WTC11 (cell line): Measurements from ENCODE around the gene COG5. TPM values are rescaled to one million over a fixed set of nuclear protein-coding genes. Genes with fewer than 3 reads are reported as not detected.

Source experiments
- ATAC-seq: fragments of 200-7000 bp; cut with Tn5 transposase; 2 replicates; pipeline ENCODE4 v1.10.0; 2021; ENCODE audit warnings: mild to moderate bottlenecking, moderate library complexity
- CTCF ChIA-PET: fragments of 300-600 bp; sonication (Branson Sonifier 250); formaldehyde crosslinking; loops from one replicate; lab custom pipeline; 2021; ENCODE audit warnings: antibody characterized with exemption; lab: Charles Lee
- POLR2A ChIA-PET: fragments of 350-600 bp; sonication (Branson Sonifier 250); formaldehyde crosslinking; loops from one replicate; lab custom pipeline; 2021; ENCODE audit warnings: antibody characterized with exemption; lab: Charles Lee
- DNase-seq: peaks from one replicate; pipeline ENCODE4 v3.0.0; 2021; ENCODE audit warnings: low spot score
- H3K27ac Mint-ChIP-seq: 2 replicates; pipeline ENCODE4 v1.8.0; 2021; ENCODE audit warnings: mixed read lengths
- H3K27me3 Mint-ChIP-seq: 2 replicates; pipeline ENCODE4 v1.8.0; 2021; ENCODE audit warnings: low read depth, mild to moderate bottlenecking, moderate library complexity, mixed read lengths
- H3K36me3 Mint-ChIP-seq: 2 replicates; pipeline ENCODE4 v1.8.0; 2021; ENCODE audit warnings: mixed read lengths
- H3K4me1 Mint-ChIP-seq: 2 replicates; pipeline ENCODE4 v1.8.0; 2022; ENCODE audit warnings: mixed read lengths
- H3K4me3 Mint-ChIP-seq: 2 replicates; pipeline ENCODE4 v1.8.0; 2021; ENCODE audit warnings: mild to moderate bottlenecking, moderate library complexity, mixed read lengths
- H3K9me3 Mint-ChIP-seq: 2 replicates; pipeline ENCODE4 v1.8.0; 2021; ENCODE audit warnings: mixed read lengths
- CBFB ChIP-seq: sonication (generic); formaldehyde crosslinking; IDR thresholded peaks from 2 replicates; pipeline ENCODE4 v1.8.1; 2022; ENCODE audit warnings: mild to moderate bottlenecking, low read depth, missing genetic modification reagents
- E2F5 ChIP-seq: sonication (generic); formaldehyde crosslinking; IDR thresholded peaks from 2 replicates; pipeline ENCODE4 v1.8.1; 2022; ENCODE audit warnings: mild to moderate bottlenecking, moderate library complexity, missing genetic modification reagents
- FOXK1 ChIP-seq: sonication (generic); formaldehyde crosslinking; IDR thresholded peaks from 2 replicates; pipeline ENCODE4 v1.8.0; 2022; ENCODE audit warnings: mild to moderate bottlenecking, moderate library complexity, missing genetic modification reagents
- MYBL2 ChIP-seq: sonication (generic); formaldehyde crosslinking; IDR thresholded peaks from 2 replicates; pipeline ENCODE4 v1.8.1; 2023; ENCODE audit warnings: mild to moderate bottlenecking, moderate library complexity, missing genetic modification reagents
- NFE2L1 ChIP-seq: sonication (generic); formaldehyde crosslinking; IDR thresholded peaks from 2 replicates; pipeline ENCODE4 v1.8.1; 2023; ENCODE audit warnings: missing genetic modification reagents
- RELA ChIP-seq: sonication (generic); formaldehyde crosslinking; IDR thresholded peaks from 2 replicates; pipeline ENCODE4 v1.8.1; 2022; ENCODE audit warnings: missing genetic modification reagents, mild to moderate bottlenecking, borderline replicate concordance
- SOX15 ChIP-seq: fragments of 250-450 bp; sonication (Bioruptor Pico); IDR thresholded peaks from 2 replicates; pipeline ENCODE4 v1.9.0; 2021; ENCODE audit warnings: mild to moderate bottlenecking
- ZNF512 ChIP-seq: sonication (generic); formaldehyde crosslinking; IDR thresholded peaks from 2 replicates; pipeline ENCODE4 v1.8.1; 2022; ENCODE audit warnings: missing genetic modification reagents, borderline replicate concordance
- ZSCAN18 ChIP-seq: fragments of 250-450 bp; sonication (Bioruptor Pico); IDR thresholded peaks from 2 replicates; pipeline ENCODE4 v2.1.2; 2022; ENCODE audit warnings: mild to moderate bottlenecking, moderate library complexity
- total RNA-seq: library from RNA; stranded (reverse); gene quantifications from 3 replicates; pipeline ENCODE4 v1.2.3, GENCODE V29; 2021
- TF ChIP-seq, protein P1 (sequence below): sonication (generic); formaldehyde crosslinking; IDR thresholded peaks from 2 replicates; pipeline ENCODE4 v1.8.1; 2022; ENCODE audit warnings: mild to moderate bottlenecking, missing genetic modification reagents, moderate library complexity, borderline replicate concordance
- TF ChIP-seq, protein P2 (sequence below): sonication (generic); formaldehyde crosslinking; conservative IDR thresholded peaks from 2 replicates; pipeline ENCODE4 v1.8.1; 2022; ENCODE audit warnings: mild to moderate bottlenecking, missing genetic modification reagents
- TF ChIP-seq, protein P3 (sequence below): sonication (generic); formaldehyde crosslinking; IDR thresholded peaks from 2 replicates; pipeline ENCODE4 v1.8.1; 2022; ENCODE audit warnings: low read depth, missing genetic modification reagents, borderline replicate concordance
- TF ChIP-seq, protein P4 (sequence below): sonication (generic); formaldehyde crosslinking; IDR thresholded peaks from 2 replicates; pipeline ENCODE4 v1.8.1; 2023; ENCODE audit warnings: mild to moderate bottlenecking, missing genetic modification reagents, borderline replicate concordance

COG5 gene
- total RNA-seq, 1 experiment from 2014 or later = 23.8 TPM

GRCh38 chr7:107286751-107287621 lies 276.7 kb downstream of the COG5 start:
- DNase-seq = no peak
- ATAC-seq = no peak
- H3K4me3 Mint-ChIP-seq = no peak overlapping the region
- H3K36me3 Mint-ChIP-seq = peaks cover 18% of the 10 kb centered on the region
- H3K4me1 Mint-ChIP-seq = peaks cover 14% of the 10 kb centered on the region
- CTCF ChIA-PET = no interaction called here
- peaks cover 10% of the 10 kb centered on the region for H3K9me3 Mint-ChIP-seq
- no peak overlapping the region for H3K27ac Mint-ChIP-seq
- POLR2A ChIA-PET = no interaction called here
- no peak for TF ChIP-seq ZNF512
- TF ChIP-seq, protein P1, sequence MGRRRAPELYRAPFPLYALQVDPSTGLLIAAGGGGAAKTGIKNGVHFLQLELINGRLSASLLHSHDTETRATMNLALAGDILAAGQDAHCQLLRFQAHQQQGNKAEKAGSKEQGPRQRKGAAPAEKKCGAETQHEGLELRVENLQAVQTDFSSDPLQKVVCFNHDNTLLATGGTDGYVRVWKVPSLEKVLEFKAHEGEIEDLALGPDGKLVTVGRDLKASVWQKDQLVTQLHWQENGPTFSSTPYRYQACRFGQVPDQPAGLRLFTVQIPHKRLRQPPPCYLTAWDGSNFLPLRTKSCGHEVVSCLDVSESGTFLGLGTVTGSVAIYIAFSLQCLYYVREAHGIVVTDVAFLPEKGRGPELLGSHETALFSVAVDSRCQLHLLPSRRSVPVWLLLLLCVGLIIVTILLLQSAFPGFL (CRISPR knock-in tag) = no peak
- TF ChIP-seq, all 79 proteins: peak for 0
- no peaks in the 10 kb centered on the region for H3K27me3 Mint-ChIP-seq

DNA sequence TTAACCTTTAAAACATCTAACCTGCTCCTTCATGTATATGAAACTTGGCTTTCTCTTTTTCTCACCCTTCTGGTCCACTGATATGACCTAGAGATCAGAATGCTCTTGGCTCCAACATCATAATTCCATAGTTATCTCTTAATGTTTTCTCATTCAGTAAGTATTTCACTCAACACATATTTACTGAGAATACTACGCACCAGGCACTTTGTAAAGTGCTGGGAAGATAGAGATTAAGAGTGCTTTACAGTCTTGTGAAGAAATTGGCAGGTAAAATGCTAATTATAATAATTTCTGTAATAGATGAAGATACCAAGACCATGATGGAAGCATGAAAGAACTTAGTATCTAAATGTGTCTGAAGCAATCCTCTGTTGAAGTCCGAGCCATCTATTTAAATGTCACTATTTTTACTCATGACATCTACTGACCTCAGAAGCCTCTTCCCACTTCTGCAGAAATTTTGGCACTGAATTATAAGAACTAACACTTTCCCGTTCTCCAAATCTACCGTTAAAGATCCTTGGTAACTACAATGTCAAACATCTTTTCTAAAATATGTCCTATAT lies 278.7 kb downstream of the COG5 start:
- Mint-ChIP-seq H3K36me3 (0 out of 2 replicates have a peak, but pooled peaks cover 4% of the 10 kb centered on the region), H3K27me3 (no peaks in the 10 kb centered on the region), H3K4me1 (peaks cover 15% of the 10 kb centered on the region), H3K9me3 (no peaks in the 10 kb centered on the region), H3K4me3 (no peak overlapping the region), H3K27ac (no peak overlapping the region)
- CTCF ChIA-PET = no interaction called here
- no peak for DNase-seq
- POLR2A ChIA-PET = no interaction called here
- no peak for ATAC-seq
- TF ChIP-seq RELA (CRISPR knock-in tag) (no peak), ZSCAN18 (no peak), FOXK1 (CRISPR knock-in tag) (no peak), E2F5 (CRISPR knock-in tag) (no peak), SOX15 (CRISPR knock-in tag) (no peak), NFE2L1 (no peak), CBFB (CRISPR knock-in tag) (no peak), MYBL2 (CRISPR knock-in tag) (no peak)
- TF ChIP-seq, protein P2, sequence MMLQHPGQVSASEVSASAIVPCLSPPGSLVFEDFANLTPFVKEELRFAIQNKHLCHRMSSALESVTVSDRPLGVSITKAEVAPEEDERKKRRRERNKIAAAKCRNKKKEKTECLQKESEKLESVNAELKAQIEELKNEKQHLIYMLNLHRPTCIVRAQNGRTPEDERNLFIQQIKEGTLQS (CRISPR knock-in tag) = no peak
- TF ChIP-seq, protein P3, sequence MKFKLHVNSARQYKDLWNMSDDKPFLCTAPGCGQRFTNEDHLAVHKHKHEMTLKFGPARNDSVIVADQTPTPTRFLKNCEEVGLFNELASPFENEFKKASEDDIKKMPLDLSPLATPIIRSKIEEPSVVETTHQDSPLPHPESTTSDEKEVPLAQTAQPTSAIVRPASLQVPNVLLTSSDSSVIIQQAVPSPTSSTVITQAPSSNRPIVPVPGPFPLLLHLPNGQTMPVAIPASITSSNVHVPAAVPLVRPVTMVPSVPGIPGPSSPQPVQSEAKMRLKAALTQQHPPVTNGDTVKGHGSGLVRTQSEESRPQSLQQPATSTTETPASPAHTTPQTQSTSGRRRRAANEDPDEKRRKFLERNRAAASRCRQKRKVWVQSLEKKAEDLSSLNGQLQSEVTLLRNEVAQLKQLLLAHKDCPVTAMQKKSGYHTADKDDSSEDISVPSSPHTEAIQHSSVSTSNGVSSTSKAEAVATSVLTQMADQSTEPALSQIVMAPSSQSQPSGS (CRISPR knock-in tag) = no peak
- TF ChIP-seq, protein P4, sequence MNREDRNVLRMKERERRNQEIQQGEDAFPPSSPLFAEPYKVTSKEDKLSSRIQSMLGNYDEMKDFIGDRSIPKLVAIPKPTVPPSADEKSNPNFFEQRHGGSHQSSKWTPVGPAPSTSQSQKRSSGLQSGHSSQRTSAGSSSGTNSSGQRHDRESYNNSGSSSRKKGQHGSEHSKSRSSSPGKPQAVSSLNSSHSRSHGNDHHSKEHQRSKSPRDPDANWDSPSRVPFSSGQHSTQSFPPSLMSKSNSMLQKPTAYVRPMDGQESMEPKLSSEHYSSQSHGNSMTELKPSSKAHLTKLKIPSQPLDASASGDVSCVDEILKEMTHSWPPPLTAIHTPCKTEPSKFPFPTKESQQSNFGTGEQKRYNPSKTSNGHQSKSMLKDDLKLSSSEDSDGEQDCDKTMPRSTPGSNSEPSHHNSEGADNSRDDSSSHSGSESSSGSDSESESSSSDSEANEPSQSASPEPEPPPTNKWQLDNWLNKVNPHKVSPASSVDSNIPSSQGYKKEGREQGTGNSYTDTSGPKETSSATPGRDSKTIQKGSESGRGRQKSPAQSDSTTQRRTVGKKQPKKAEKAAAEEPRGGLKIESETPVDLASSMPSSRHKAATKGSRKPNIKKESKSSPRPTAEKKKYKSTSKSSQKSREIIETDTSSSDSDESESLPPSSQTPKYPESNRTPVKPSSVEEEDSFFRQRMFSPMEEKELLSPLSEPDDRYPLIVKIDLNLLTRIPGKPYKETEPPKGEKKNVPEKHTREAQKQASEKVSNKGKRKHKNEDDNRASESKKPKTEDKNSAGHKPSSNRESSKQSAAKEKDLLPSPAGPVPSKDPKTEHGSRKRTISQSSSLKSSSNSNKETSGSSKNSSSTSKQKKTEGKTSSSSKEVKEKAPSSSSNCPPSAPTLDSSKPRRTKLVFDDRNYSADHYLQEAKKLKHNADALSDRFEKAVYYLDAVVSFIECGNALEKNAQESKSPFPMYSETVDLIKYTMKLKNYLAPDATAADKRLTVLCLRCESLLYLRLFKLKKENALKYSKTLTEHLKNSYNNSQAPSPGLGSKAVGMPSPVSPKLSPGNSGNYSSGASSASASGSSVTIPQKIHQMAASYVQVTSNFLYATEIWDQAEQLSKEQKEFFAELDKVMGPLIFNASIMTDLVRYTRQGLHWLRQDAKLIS (CRISPR knock-in tag) = no peak
- TF ChIP-seq, all 79 proteins: peak for 0
